ENCODE results near the gene MB.

GRCh38 chr22:35606916-35607315 lies 10.2 kb downstream of the MB start:
- TF ChIP-seq CTCF (conservative IDR thresholded peaks at IDR 0.05; ENCODE audit: low read depth, low read length) (no peak), EZH2 (IDR thresholded peaks at IDR 0.05; ENCODE audit: borderline replicate concordance, low read depth, low read length, poor library complexity, severe bottlenecking) (no peak)
